AG04449 (cell line): ENCODE measurements around the gene SLC4A1AP.

Source experiments
- CTCF ChIA-PET: fragments of 350-600 bp; formaldehyde crosslinking; extraction: SDS; loops from one replicate; lab custom pipeline; 2021; ENCODE audit warnings: antibody characterized with exemption; lab: Yijun Ruan, JAX
- POLR2A ChIA-PET: fragments of 400-600, 350-600 bp; formaldehyde crosslinking; extraction: SDS; loops from one replicate; lab custom pipeline; 2020; ENCODE audit warnings: antibody characterized with exemption, inconsistent platforms; lab: Yijun Ruan, JAX
- DNase-seq: peaks from one replicate; pipeline ENCODE4 v3.0.0-alpha.2; 2010; ENCODE audit warnings: low read depth, low spot score
- H3K4me3 ChIP-seq: 2 replicates; pipeline ENCODE4 v1.5.1; 2011; ENCODE audit warnings: low read depth, mild to moderate bottlenecking, control low read depth, low read length
- TF ChIP-seq, protein P1 (sequence below): IDR thresholded peaks from one replicate; pipeline ENCODE4 v1.5.1; 2011; ENCODE audit warnings: mild to moderate bottlenecking, moderate library complexity, low read length, control low read depth, inconsistent platforms; ENCODE audit not compliant: insufficient read depth; ENCODE audit errors: missing control alignments

The SLC4A1AP gene

DNA sequence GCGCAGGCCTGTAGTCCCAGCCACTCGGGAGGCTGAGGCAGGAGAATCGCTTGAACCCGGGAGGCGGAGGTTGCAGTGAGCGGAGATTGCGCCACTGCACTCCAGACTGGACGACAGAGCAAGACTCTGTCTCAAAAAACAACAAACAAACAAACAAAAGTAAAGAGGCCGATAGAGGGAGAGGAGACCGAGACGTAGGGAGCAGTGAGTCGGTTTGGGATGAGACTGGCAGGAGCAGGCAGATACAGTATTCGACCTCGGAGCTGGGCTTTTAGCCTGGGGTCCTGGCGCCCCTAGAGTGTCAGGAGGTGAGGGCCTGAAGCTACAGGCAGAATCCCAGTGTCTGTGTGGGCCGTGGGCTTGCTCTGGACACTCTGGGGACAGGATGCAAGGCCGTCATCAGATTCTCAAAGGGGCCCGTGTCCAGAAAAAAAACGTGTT is 51.2 kb downstream of the SLC4A1AP start:
- peak overlapping the region; percentile 45 for H3K4me3 ChIP-seq
- TF ChIP-seq, protein P1, sequence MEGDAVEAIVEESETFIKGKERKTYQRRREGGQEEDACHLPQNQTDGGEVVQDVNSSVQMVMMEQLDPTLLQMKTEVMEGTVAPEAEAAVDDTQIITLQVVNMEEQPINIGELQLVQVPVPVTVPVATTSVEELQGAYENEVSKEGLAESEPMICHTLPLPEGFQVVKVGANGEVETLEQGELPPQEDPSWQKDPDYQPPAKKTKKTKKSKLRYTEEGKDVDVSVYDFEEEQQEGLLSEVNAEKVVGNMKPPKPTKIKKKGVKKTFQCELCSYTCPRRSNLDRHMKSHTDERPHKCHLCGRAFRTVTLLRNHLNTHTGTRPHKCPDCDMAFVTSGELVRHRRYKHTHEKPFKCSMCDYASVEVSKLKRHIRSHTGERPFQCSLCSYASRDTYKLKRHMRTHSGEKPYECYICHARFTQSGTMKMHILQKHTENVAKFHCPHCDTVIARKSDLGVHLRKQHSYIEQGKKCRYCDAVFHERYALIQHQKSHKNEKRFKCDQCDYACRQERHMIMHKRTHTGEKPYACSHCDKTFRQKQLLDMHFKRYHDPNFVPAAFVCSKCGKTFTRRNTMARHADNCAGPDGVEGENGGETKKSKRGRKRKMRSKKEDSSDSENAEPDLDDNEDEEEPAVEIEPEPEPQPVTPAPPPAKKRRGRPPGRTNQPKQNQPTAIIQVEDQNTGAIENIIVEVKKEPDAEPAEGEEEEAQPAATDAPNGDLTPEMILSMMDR = no peak
- POLR2A ChIA-PET = no interaction called here
- CTCF ChIA-PET = interaction anchor here (1.7 to 5.2 kb wide), 3 partner anchors 9 to 32 kb away, joined by 6 to 39 read pairs (median 16); no protein-coding TSS in a partner anchor
- DNase-seq = no peak

DNA sequence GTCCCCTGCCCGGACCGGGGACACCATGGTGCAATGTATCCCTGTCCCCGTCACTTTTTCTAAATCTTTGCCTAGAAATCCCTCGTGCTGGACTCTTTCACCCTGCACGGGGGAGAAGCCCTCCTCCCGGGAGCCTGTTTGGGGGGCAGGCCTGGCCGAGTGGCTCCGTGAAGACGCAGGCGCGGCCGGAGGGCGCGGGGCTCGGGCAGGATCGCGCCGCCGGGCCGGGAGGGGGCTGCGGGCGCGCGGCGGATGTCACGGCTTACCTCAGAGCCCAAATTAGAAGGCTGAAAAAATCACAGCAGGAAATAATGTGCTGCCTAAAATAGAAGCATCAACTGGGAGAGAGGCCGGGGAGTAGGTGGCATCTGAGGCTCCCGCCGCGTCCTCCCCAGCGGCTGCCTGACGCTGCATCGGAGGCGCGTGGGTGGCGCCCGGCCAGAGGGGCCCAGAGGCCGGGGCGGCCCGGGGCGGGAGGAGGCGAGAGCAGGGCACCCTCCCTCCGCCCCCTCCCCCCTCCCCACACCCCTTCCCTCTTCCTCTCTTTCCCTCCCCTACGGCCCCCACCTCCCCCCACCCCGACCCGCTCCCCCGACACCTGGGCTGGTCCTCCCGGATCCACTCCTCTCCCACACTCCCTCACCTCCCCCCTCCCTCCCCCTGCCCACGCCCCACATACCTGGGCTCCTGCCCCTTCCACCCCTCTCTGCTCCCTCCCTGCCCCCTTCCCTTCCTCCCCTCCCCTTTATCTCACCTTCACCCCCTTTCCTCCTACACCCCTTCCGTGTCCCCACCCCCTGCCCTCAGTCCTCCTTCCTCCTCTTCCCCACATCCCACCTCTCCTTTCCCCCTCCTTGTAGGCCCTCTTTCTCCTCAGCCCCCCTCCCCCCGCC is 51.9 kb downstream of the SLC4A1AP start:
- CTCF ChIA-PET = interaction anchor here (1.7 to 5.2 kb wide), 3 partner anchors 8 to 33 kb away, joined by 6 to 39 read pairs (median 16); no protein-coding TSS in a partner anchor
- POLR2A ChIA-PET = no interaction called here
- peak overlapping the region; percentile 45 for H3K4me3 ChIP-seq
- TF ChIP-seq, protein P1 = no peak
- peak; percentile 38 for DNase-seq

DNA sequence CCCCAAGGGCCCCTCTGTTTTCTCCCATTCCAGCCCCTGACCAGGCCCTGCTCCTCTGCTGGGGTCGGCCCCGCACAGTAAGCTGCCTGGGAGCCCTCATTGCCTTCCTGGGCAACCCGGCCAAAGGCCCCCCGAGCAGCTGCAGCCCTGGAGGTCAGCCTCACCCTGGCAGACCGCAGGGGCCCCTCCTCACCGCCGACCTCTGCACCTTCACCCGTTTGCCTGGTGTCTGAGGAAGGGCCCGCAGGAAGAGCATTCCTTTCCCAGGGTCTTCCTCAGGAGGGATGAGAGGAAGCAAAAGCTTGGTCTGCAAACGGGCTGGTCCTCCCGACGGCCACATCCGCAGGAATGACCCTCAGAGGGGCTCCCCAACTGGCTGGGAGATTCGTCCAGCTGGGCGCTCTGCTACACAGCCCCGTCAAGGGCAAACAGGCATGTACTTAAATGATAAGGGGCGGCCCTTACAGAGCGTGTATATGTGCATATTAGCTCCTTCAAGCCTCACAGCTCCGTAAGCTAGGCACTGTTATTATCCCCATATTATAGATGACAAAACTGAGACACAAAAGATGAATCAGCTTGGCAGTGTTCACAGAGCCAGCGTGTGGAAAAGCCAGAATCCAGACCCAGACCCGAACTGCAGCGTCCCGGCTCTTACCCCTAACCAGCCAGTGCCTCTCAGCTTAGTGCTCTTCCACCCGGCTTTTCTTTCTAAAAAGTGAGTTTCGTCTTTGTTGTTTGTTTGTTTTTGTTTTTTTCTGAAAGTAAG is 52.8 kb downstream of the SLC4A1AP start:
- DNase-seq = no peak
- no peak overlapping the region for H3K4me3 ChIP-seq
- ChIA-PET CTCF (interaction anchor here (1.2 to 1.3 kb wide), 2 partner anchors 12 to 14 kb away, joined by 3 to 9 read pairs; no protein-coding TSS in a partner anchor), POLR2A (interaction anchor here (1.2 to 1.4 kb wide), 2 partner anchors 10 to 681 kb away, joined by 4 to 5 read pairs; no protein-coding TSS in a partner anchor)
- TF ChIP-seq, protein P1 = no peak

DNA sequence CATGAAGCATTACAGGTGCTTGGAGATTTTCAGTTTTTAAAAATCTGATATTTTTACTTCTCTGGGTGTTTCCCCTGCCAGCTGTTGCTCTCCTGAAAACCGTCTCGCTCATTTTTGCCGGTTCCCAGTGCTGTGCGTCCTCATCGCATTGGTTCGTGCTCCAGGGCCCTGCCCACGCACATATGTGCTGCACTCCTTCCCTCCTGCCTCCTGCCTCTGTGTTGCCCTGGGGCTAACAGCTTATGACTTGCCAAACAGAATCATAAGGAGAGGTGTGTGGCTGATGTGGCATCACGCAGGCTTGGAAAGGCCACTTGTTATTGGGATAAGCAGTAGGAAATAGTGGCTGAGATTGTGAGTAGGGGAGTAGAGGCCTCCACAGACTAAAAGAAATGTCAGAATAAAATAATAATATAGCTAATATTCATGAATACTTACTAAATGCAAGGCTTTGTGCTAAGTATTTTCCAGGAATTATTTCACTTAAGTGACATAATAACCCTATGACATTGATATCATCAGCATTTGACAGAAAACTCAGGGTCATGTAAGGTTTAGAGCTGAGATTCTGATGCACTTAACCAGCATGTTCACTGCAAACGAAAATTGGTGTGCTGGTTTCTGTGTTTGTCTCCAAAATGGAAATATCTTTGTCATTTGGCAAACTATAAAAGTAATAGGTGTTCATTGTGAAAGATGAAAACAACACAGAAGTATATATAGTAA is 53.5 kb downstream of the SLC4A1AP start:
- no peak overlapping the region for H3K4me3 ChIP-seq
- ChIA-PET POLR2A (interaction anchor here (1.2 to 1.4 kb wide), 2 partner anchors 10 to 680 kb away, joined by 4 to 5 read pairs; no protein-coding TSS in a partner anchor), CTCF (interaction anchor here (1.2 to 1.3 kb wide), 2 partner anchors 13 kb away, joined by 3 to 9 read pairs; no protein-coding TSS in a partner anchor)
- TF ChIP-seq, protein P1 = no peak
- peak; percentile 62 for DNase-seq

DNA sequence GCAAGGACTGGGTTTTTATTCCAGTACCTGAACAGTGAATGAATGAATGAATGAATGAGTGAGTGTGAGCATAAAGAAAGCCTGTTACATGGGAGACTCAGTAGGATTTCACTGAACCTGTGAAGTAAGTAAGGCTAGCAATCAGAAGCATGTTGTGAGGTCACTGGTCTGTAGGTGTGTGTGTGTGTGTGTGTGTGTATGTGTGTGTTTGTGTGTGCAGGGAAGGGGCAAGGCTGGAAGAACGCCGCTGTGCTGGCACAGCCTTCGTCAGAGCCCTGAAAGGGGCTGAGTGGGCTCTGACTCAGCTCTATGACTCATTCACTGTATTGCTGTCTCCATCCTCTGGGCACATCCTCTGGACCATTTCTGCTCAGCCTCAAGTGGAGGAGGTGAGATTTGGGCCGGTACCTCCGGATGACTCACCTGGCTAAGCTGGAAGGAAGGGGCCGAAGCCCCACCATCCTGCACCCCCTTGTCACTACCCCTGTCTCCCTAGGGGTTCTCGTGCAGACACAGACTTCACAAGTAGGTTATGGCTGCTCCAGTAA is 56.4 kb downstream of the SLC4A1AP start:
- TF ChIP-seq, protein P1 = no peak
- POLR2A ChIA-PET = interaction anchor here (0.5 to 0.7 kb wide), 2 partner anchors 44 to 147 kb away, joined by 3 to 6 read pairs; no protein-coding TSS in a partner anchor
- peak; percentile 79 for DNase-seq
- H3K4me3 ChIP-seq = no peak overlapping the region
- CTCF ChIA-PET = interaction anchor here (1.0 to 7.0 kb wide), 4 partner anchors 13 to 234 kb away, joined by 3 to 84 read pairs (median 6); no protein-coding TSS in a partner anchor
